ENCODE results near the gene SKI. TPM values are rescaled to one million over a fixed set of nuclear protein-coding genes. Genes with fewer than 3 reads are reported as not detected.

The SKI gene
- total and polyA plus RNA-seq, 8 donors: 55.8 to 89.0 (median 73.9) TPM

DNA sequence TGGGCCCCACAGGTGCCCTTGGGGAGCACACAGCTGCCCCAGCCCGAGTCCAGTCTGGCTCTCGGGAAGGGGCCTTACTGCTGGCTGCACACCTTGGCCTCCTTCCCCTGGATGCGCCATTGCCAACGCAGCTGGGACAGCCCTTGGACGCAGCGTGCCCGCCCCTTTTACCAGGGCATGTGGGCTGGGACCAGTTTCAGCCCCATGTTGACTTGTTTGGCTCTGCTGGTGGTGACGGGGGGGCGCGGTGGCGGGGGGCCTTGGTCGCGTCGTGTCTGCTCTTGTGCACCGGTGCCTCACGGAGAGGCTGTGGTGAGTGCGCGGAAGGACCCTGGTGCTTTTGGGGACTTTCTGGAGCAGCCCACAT is 19.6 kb downstream of the SKI start:
- Histone ChIP-seq H3K9me3 (no peaks in the 10 kb centered on the region), H3K36me3 (no peaks in the 10 kb centered on the region), H3K27ac (peak overlapping the region; percentile 58 to 90), H3K4me1 (peaks cover 61 to 88% of the 10 kb centered on the region in 2 donors), H3K27me3 (no peaks in the 10 kb centered on the region), H3K4me3 (no peak overlapping the region)
- no peak for ATAC-seq
- DNase-seq: no peak
- no peak for TF ChIP-seq CTCF (IDR thresholded peaks at IDR 0.05)
- intact Hi-C loops (cut with DNase I): no loop called here

GRCh38 chr1:2248127-2248826 is 20.2 kb downstream of the SKI start:
- H3K27me3 ChIP-seq: no peaks in the 10 kb centered on the region
- intact Hi-C loops (cut with DNase I): no loop called here
- DNase-seq (peak in 1 of 4 donors; percentile 87), ATAC-seq (peak; percentile 81)
- no peak for TF ChIP-seq CTCF (IDR thresholded peaks at IDR 0.05)
- no peak overlapping the region for H3K4me3 ChIP-seq
- peak overlapping the region; percentile 58 to 90 for H3K27ac ChIP-seq
- peaks cover 61 to 89% of the 10 kb centered on the region in 2 donors for H3K4me1 ChIP-seq
- H3K36me3 ChIP-seq: no peaks in the 10 kb centered on the region
- no peaks in the 10 kb centered on the region for H3K9me3 ChIP-seq

DNA sequence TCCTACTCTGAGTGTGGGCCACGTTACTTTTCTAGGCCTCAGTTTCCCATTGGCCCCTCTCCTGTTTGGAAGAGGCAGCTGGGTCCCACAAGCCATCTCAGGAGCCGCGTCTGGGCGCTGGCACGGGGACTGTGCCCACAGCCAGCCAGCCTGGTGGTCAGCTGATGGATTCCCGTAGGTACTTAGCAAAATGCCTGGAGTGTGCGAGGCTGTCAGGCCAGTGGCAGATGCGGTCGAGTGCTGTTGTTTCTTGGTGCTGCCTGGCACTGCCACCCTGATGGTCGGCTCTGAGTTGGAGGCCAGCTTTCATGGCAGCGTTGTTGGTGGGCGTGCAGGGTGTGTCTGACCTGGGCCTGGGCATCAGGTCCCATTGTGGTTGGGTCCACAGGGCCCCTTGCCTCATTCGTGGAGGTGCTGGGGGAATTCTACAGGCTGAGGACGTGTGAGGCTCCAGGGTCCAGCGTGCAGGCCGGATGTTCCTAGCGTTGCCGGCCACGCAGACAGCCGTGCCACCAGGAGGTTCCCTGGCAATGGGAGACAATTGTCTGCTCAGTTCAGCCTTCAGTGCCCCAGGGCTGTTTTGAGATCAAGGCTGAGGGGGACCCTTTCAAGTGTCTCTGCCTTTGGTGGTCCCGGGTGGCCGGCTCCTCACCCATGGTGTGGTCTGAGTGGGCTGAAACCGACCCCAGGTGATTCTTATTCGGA is 20.9 kb downstream of the SKI start:
- ATAC-seq: peak; percentile 40
- Histone ChIP-seq H3K9me3 (no peaks in the 10 kb centered on the region), H3K27ac (peak overlapping the region; percentile 55 to 58), H3K36me3 (no peaks in the 10 kb centered on the region), H3K27me3 (no peaks in the 10 kb centered on the region), H3K4me1 (peaks cover 61 to 89% of the 10 kb centered on the region in 2 donors), H3K4me3 (no peak overlapping the region)
- intact Hi-C loops (cut with DNase I): no loop called here
- no peak for DNase-seq
- TF ChIP-seq CTCF (IDR thresholded peaks at IDR 0.05): no peak

GRCh38 chr1:2249559-2249906 is 21.4 kb downstream of the SKI start:
- no peaks in the 10 kb centered on the region for H3K27me3 ChIP-seq
- DNase-seq (no peak), ATAC-seq (no peak)
- no peaks in the 10 kb centered on the region for H3K9me3 ChIP-seq
- no peaks in the 10 kb centered on the region for H3K36me3 ChIP-seq
- H3K27ac ChIP-seq: peak overlapping the region in 1 of 2 donors; percentile 58
- peaks cover 61 to 94% of the 10 kb centered on the region in 2 donors for H3K4me1 ChIP-seq
- intact Hi-C loops (cut with DNase I): no loop called here
- no peak for TF ChIP-seq CTCF (IDR thresholded peaks at IDR 0.05)
- H3K4me3 ChIP-seq: no peak overlapping the region

- TF ChIP-seq CTCF (IDR thresholded peaks at IDR 0.05): no peak
- H3K4me3 ChIP-seq: no peak overlapping the region
- peaks cover 59 to 95% of the 10 kb centered on the region in 2 donors for H3K4me1 ChIP-seq
- H3K27ac ChIP-seq: no peak overlapping the region
- peak; percentile 34 for ATAC-seq
- H3K36me3 ChIP-seq: no peaks in the 10 kb centered on the region
- H3K9me3 ChIP-seq: peaks cover 0 to 12% of the 10 kb centered on the region in 2 donors
- H3K27me3 ChIP-seq: no peaks in the 10 kb centered on the region
- no peak for DNase-seq
- intact Hi-C loops (cut with DNase I): no loop called here
These were observed 22.7 kb downstream of the SKI start for GRCh38 chr1:2250721-2251281.
